GM19023 (cell line): ENCODE results near the gene KRTAP23-1.

Experiments
- ATAC-seq: cut with Tn5 transposase; IDR thresholded peaks from one replicate; pipeline ENCODE4 v1.9.1; 2021; ENCODE audit warnings: mild to moderate bottlenecking, moderate library complexity; ENCODE audit not compliant: unreplicated experiment

The KRTAP23-1 gene

DNA sequence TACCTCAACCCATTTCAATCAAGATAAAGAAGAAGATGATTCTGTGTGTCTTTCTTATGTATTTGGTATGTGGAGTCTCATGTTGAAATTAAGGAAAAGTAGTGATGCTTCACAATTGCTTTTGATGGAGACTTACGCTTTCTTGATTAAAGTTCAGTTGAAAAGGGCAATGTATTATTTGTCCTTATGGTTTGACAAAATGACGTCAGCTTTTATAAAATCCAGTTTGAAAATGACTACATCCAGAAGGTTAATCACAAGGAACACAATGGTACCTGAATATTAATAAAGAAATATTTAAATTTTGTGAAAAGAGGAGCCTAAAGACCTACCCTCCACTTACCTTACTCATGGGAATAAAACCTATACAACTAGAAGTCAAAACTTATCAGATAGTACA lies 32.7 kb downstream of the KRTAP23-1 start:
- no peak for ATAC-seq

GRCh38 chr21:30306884-30307283 lies 41.5 kb downstream of the KRTAP23-1 start:
- ATAC-seq: no peak

DNA sequence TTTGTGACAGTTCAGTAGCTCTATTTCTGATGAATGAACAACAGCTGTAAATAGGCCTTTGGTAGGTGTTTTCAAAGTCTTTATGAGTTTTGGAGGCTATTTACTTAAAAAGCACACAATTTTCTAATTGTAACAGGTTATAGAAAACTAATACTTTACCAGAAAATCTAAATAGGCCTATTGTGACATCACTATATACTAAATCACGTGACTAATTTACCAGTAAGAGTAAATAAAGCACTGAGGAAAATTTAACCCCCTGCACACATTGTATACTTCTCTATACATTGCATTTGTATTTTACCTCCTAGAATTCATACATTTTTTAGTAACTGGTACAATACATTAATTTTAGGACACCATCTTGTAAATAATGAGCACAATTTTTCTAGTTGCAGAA lies 43.3 kb downstream of the KRTAP23-1 start:
- ATAC-seq: no peak
